ENCODE measurements around the gene SLC35B1.

- TF ChIP-seq CTCF (conservative IDR thresholded peaks at IDR 0.05; ENCODE audit: low read length): no peak
- TF ChIP-seq EZH2phosphoT487 (IDR thresholded peaks at IDR 0.05; ENCODE audit: borderline replicate concordance, low read depth, low read length): no peak
Observed at GRCh38 chr17:49742166-49742638, 34.4 kb upstream of the SLC35B1 start.

Data from OCI-LY7 (cell line).